Measurements from ENCODE around the gene TAOK3. TPM values are rescaled to one million over a fixed set of nuclear protein-coding genes. Genes with fewer than 3 reads are reported as not detected.

TAOK3 gene
- total and polyA plus RNA-seq, 2 donors (not counting 3 experiments of a cell fraction or from before 2014, with no cell fraction given), result 11.3 to 23.1 TPM

- Histone ChIP-seq H3K79me2 (ENCODE audit: control insufficient read depth, insufficient read depth, low read length) (no peaks in the 10 kb centered on the region), H3K9me3 (replicated peaks; ENCODE audit: control insufficient read depth, insufficient read depth, low read length) (no peaks in the 10 kb centered on the region), H3K4me2 (ENCODE audit: insufficient read depth, low read length) (no peak overlapping the region), H2AFZ (ENCODE audit: low read depth, low read length) (no peak overlapping the region), H3K27me3 (ENCODE audit: control insufficient read depth in 2 of 2, insufficient read depth in 2 of 2, low read length in 2 of 2) (no peaks in the 10 kb centered on the region), H4K20me1 (replicated peaks; ENCODE audit: control insufficient read depth, extremely low read depth, insufficient read depth, low read length) (no peaks in the 10 kb centered on the region), H3K4me3 (replicated peaks in 1 of 3; ENCODE audit: insufficient read depth in 1 of 3, low read depth in 1 of 3, low read length in 3 of 3) (no peak overlapping the region), H3K9me1 (replicated peaks; ENCODE audit: control insufficient read depth, extremely low read depth, insufficient read depth, low read length) (no peaks in the 10 kb centered on the region), H3K27ac (ENCODE audit: insufficient read depth, low read depth, low read length) (no peak overlapping the region), H3K4me1 (ENCODE audit: control insufficient read depth, extremely low read depth, insufficient read depth, low read length) (no peaks in the 10 kb centered on the region), H3K36me3 (ENCODE audit: control insufficient read depth in 2 of 2, extremely low read depth in 1 of 2, insufficient read depth in 2 of 2, low read length in 2 of 2) (peaks cover 9 to 30% of the 10 kb centered on the region in 2 experiments), H3K9ac (replicated peaks; ENCODE audit: extremely low read depth, insufficient read depth, low read length) (no peak overlapping the region)
- no TSS peak for BruUV-seq (replicated peaks)
- FAIRE-seq (no peak), DNase-seq (ENCODE audit: low read depth, low spot score) (no peak)
- CTCF ChIA-PET, result interaction anchor here (1.3 to 1.5 kb wide), 2 partner anchors 13 to 14 kb away, joined by 4 to 6 read pairs; no protein-coding TSS in a partner anchor
- dilution Hi-C loops (cut with MboI; ENCODE audit: extremely low pct_ligation_motif_present, low sequenced_read_pairs) (no loop called here), intact Hi-C loops (cut with micrococcal nuclease) (no loop called here)
- TF ChIP-seq POLR2AphosphoS5 (IDR thresholded peaks at IDR 0.05; ENCODE audit: insufficient read depth, low read depth, low read length) (no peak), MAX (IDR thresholded peaks at IDR 0.05; ENCODE audit: insufficient read depth, insufficient read length) (no peak), POLR2A (IDR thresholded peaks at IDR 0.05; ENCODE audit: low read depth, low read length) (no peak), EZH2 (IDR thresholded peaks at IDR 0.05; ENCODE audit: borderline replicate concordance, low read depth, low read length, severe bottlenecking) (no peak), CTCF (IDR thresholded peaks at IDR 0.05; ENCODE audit: extremely low read depth in 1 of 2, insufficient read depth in 1 of 2, low read depth in 1 of 2, low read length in 2 of 2) (no peak), JUN (IDR thresholded peaks at IDR 0.05; ENCODE audit: borderline replicate concordance, insufficient read depth, insufficient read length, low read depth) (no peak), MYC (IDR thresholded peaks at IDR 0.05; ENCODE audit: low read depth, low read length) (no peak), FOS (IDR thresholded peaks at IDR 0.05; ENCODE audit: borderline replicate concordance, insufficient read depth, low read length) (no peak), GATA2 (IDR thresholded peaks at IDR 0.05; ENCODE audit: insufficient read depth, insufficient read length, low read depth, low read length) (no peak)
- POLR2A ChIA-PET, result no interaction called here
Measured at GRCh38 chr12:118391836-118392235, 19.1 kb upstream of the TAOK3 start.

All from endothelial cell of umbilical vein (primary cell).